Measurements from ENCODE around the gene MEPCE. TPM values are rescaled to one million over a fixed set of nuclear protein-coding genes. Genes with fewer than 3 reads are reported as not detected.

MEPCE gene
- polyA plus RNA-seq, 3 donors: 50.6 to 65.3 (median 54.1) TPM

GRCh38 chr7:100397315-100398081, 32.1 kb upstream of the MEPCE start:
- no peak for DNase-seq (ENCODE audit: extremely low read depth in 1 of 11, low read depth in 9 of 11, low spot score in 4 of 11)

GRCh38 chr7:100398239-100398638, 31.4 kb upstream of the MEPCE start:
- no peak for DNase-seq (ENCODE audit: extremely low read depth in 1 of 11, low read depth in 9 of 11, low spot score in 4 of 11)

GRCh38 chr7:100400041-100400440, 29.6 kb upstream of the MEPCE start:
- no peak for DNase-seq (ENCODE audit: extremely low read depth in 1 of 11, low read depth in 9 of 11, low spot score in 4 of 11)

- peak in 9 of 11 donors; percentile 13 to 38 (median 32) for DNase-seq (ENCODE audit: extremely low read depth in 1 of 11, low read depth in 9 of 11, low spot score in 4 of 11)
Measured at GRCh38 chr7:100400656-100401055, 29.0 kb upstream of the MEPCE start.

GRCh38 chr7:100401811-100402210, 27.8 kb upstream of the MEPCE start:
- DNase-seq (ENCODE audit: extremely low read depth in 1 of 11, low read depth in 9 of 11, low spot score in 4 of 11): no peak

GRCh38 chr7:100402241-100402640, 27.4 kb upstream of the MEPCE start:
- no peak for DNase-seq (ENCODE audit: extremely low read depth in 1 of 11, low read depth in 9 of 11, low spot score in 4 of 11)

- DNase-seq (ENCODE audit: extremely low read depth in 1 of 11, low read depth in 9 of 11, low spot score in 4 of 11): no peak
Measured at GRCh38 chr7:100406767-100407166, 22.9 kb upstream of the MEPCE start.

- peak in 6 of 11 donors; percentile 39 to 63 (median 44) for DNase-seq (ENCODE audit: extremely low read depth in 1 of 11, low read depth in 9 of 11, low spot score in 4 of 11)
Measured at GRCh38 chr7:100407285-100408180, 22.1 kb upstream of the MEPCE start.

GRCh38 chr7:100411101-100411500, 18.5 kb upstream of the MEPCE start:
- no peak for DNase-seq (ENCODE audit: extremely low read depth in 1 of 11, low read depth in 9 of 11, low spot score in 4 of 11)

GRCh38 chr7:100413346-100413745, 16.3 kb upstream of the MEPCE start:
- no peak for DNase-seq (ENCODE audit: extremely low read depth in 1 of 11, low read depth in 9 of 11, low spot score in 4 of 11)

GRCh38 chr7:100413889-100414288, 15.7 kb upstream of the MEPCE start:
- DNase-seq (ENCODE audit: extremely low read depth in 1 of 11, low read depth in 9 of 11, low spot score in 4 of 11): no peak

- no peak for DNase-seq (ENCODE audit: extremely low read depth in 1 of 11, low read depth in 9 of 11, low spot score in 4 of 11)
Measured at GRCh38 chr7:100415448-100415847, 14.2 kb upstream of the MEPCE start.

- no peak for DNase-seq (ENCODE audit: extremely low read depth in 1 of 11, low read depth in 9 of 11, low spot score in 4 of 11)
Measured at GRCh38 chr7:100418930-100419659, 10.5 kb upstream of the MEPCE start.

- no peak for DNase-seq (ENCODE audit: extremely low read depth in 1 of 11, low read depth in 9 of 11, low spot score in 4 of 11)
Measured at GRCh38 chr7:100419660-100420226, 9.9 kb upstream of the MEPCE start.

- no peak for DNase-seq (ENCODE audit: extremely low read depth in 1 of 11, low read depth in 9 of 11, low spot score in 4 of 11)
Measured at GRCh38 chr7:100423315-100423714, 6.3 kb upstream of the MEPCE start.

- DNase-seq (ENCODE audit: extremely low read depth in 1 of 11, low read depth in 9 of 11, low spot score in 4 of 11): no peak
Measured at GRCh38 chr7:100425347-100425746, 4.3 kb upstream of the MEPCE start.

- DNase-seq (ENCODE audit: extremely low read depth in 1 of 11, low read depth in 9 of 11, low spot score in 4 of 11): no peak
Measured at GRCh38 chr7:100426516-100426915, 3.1 kb upstream of the MEPCE start.

GRCh38 chr7:100427762-100428198, 1.9 kb upstream of the MEPCE start:
- no peak for DNase-seq (ENCODE audit: extremely low read depth in 1 of 11, low read depth in 9 of 11, low spot score in 4 of 11)
